CD8-positive, alpha-beta memory T cell (primary cell): ENCODE measurements around the gene SNX27. TPM values are rescaled to one million over a fixed set of nuclear protein-coding genes. Genes with fewer than 3 reads are reported as not detected.

Source experiments
- polyA plus RNA-seq: library from polyadenylated mRNA; unstranded; fragments of 300-500 nt; fragmentation: Illumina TruSeq; gene quantifications from one replicate; pipeline ENCODE4 v1.2.3, GENCODE V29; 2021
- total RNA-seq, 2 experiments: library from RNA; stranded (reverse); gene quantifications; one replicate each; pipeline ENCODE4 v1.2.3, GENCODE V29; 2021

SNX27 gene
- total and polyA plus RNA-seq, 3 experiments from 2014 or later = 13.7 to 32.1 (median 30.1) TPM

Other genes starting within 250 kb of the SNX27 start
- gene SELENBP1, start 239.3 kb upstream of the SNX27 start, total RNA-seq = not detected
- gene SELENBP1, start 239.3 kb upstream of the SNX27 start, polyA plus RNA-seq = not detected
- 100 to 1,000 TPM; 479 to 492 TPM for gene PSMB4, start 212.5 kb upstream of the SNX27 start, total RNA-seq
- 60.1 TPM for gene PSMB4, start 212.5 kb upstream of the SNX27 start, polyA plus RNA-seq
- 10 to 100 TPM; 60.1 to 65.3 TPM for gene POGZ, start 152.6 kb upstream of the SNX27 start, total RNA-seq
- gene POGZ, start 152.6 kb upstream of the SNX27 start, polyA plus RNA-seq = 11.3 TPM
- 1 to 10 TPM; 1.1 to 1.6 TPM for gene CGN, start 100.7 kb upstream of the SNX27 start, total RNA-seq
- gene CGN, start 100.7 kb upstream of the SNX27 start, polyA plus RNA-seq = 0.36 TPM
- gene TUFT1, start 71.7 kb upstream of the SNX27 start, total RNA-seq = 1 to 10 TPM; 2.0 to 2.3 TPM
- 1.8 TPM for gene TUFT1, start 71.7 kb upstream of the SNX27 start, polyA plus RNA-seq
- gene CELF3, start 104.8 kb downstream of the SNX27 start, total RNA-seq = not detected
- not detected for gene CELF3, start 104.8 kb downstream of the SNX27 start, polyA plus RNA-seq
- gene RIIAD1, start 109.5 kb downstream of the SNX27 start, total RNA-seq = not detected
- gene RIIAD1, start 109.5 kb downstream of the SNX27 start, polyA plus RNA-seq = not detected
- gene MRPL9, start 151.4 kb downstream of the SNX27 start, total RNA-seq = 100 to 1,000 TPM; 190 to 195 TPM
- 132 TPM for gene MRPL9, start 151.4 kb downstream of the SNX27 start, polyA plus RNA-seq
- gene TDRKH, start 178.4 kb downstream of the SNX27 start, total RNA-seq = 10 to 100 TPM; 16.4 to 17.4 TPM
- gene TDRKH, start 178.4 kb downstream of the SNX27 start, polyA plus RNA-seq = 20.5 TPM
- gene LINGO4, start 193.4 kb downstream of the SNX27 start, total RNA-seq = under 1 TPM in 1 of 2 experiments, not detected in 1; 0.09 TPM
- 0.28 TPM for gene LINGO4, start 193.4 kb downstream of the SNX27 start, polyA plus RNA-seq
- gene RORC, start 219.8 kb downstream of the SNX27 start, total RNA-seq = 1 to 10 TPM; 1.3 to 1.5 TPM
- gene RORC, start 219.8 kb downstream of the SNX27 start, polyA plus RNA-seq = 46.4 TPM
- 1 to 10 TPM; 1.9 to 2.0 TPM for gene C2CD4D, start 227.8 kb downstream of the SNX27 start, total RNA-seq
- 3.7 TPM for gene C2CD4D, start 227.8 kb downstream of the SNX27 start, polyA plus RNA-seq
- gene THEM5, start 241.7 kb downstream of the SNX27 start, total RNA-seq = not detected
- gene THEM5, start 241.7 kb downstream of the SNX27 start, polyA plus RNA-seq = 0.38 TPM